Hepatocyte (in vitro differentiated cells): ENCODE measurements around the gene OR7A5. TPM values are rescaled to one million over a fixed set of nuclear protein-coding genes. Genes with fewer than 3 reads are reported as not detected.

ENCODE experiments used
- DNase-seq: peaks from one replicate; pipeline ENCODE4 v3.0.0-alpha.2; 2016; ENCODE audit warnings: low spot score
- H2AFZ ChIP-seq: fragments of 200-600 bp; sonication (generic); 2 replicates; pipeline ENCODE4 v1.6.0; 2016; ENCODE audit warnings: antibody characterized with exemption, mild to moderate bottlenecking
- H3K27ac ChIP-seq: fragments of 200-600 bp; sonication (generic); 2 replicates; pipeline ENCODE4 v1.5.1; 2016; ENCODE audit warnings: mild to moderate bottlenecking
- H3K27me3 ChIP-seq: fragments of 200-600 bp; sonication (generic); 2 replicates; pipeline ENCODE4 v1.6.1; 2016
- H3K36me3 ChIP-seq: fragments of 200-600 bp; sonication (generic); replicated peaks from 2 replicates; pipeline ENCODE4 v1.5.1; 2016; ENCODE audit warnings: low read depth; ENCODE audit not compliant: insufficient read depth
- H3K4me1 ChIP-seq: fragments of 200-600 bp; sonication (generic); 2 replicates; pipeline ENCODE4 v1.5.1; 2016; ENCODE audit warnings: mild to moderate bottlenecking, moderate library complexity; ENCODE audit not compliant: insufficient read depth
- H3K4me2 ChIP-seq: fragments of 200-600 bp; sonication (generic); 2 replicates; pipeline ENCODE4 v1.6.0; 2016
- H3K4me3 ChIP-seq: fragments of 200-600 bp; sonication (generic); 2 replicates; pipeline ENCODE4 v1.5.1; 2016; ENCODE audit warnings: mild to moderate bottlenecking
- H3K79me2 ChIP-seq: fragments of 200-600 bp; sonication (generic); 2 replicates; pipeline ENCODE4 v1.6.0; 2017; ENCODE audit warnings: mild to moderate bottlenecking
- H3K9me2 ChIP-seq: fragments of 200-600 bp; sonication (generic); replicated peaks from 2 replicates; pipeline ENCODE4 v1.6.0; 2017; ENCODE audit warnings: mild to moderate bottlenecking; ENCODE audit not compliant: insufficient read depth
- H3K9me3 ChIP-seq: fragments of 200-600 bp; sonication (generic); 2 replicates; pipeline ENCODE4 v1.5.1; 2016; ENCODE audit warnings: low read depth, mild to moderate bottlenecking
- H4K20me1 ChIP-seq: fragments of 200-600 bp; sonication (generic); 2 replicates; pipeline ENCODE4 v1.6.0; 2016; ENCODE audit warnings: mild to moderate bottlenecking; ENCODE audit not compliant: insufficient read depth, poor library complexity, severe bottlenecking
- EZH2 ChIP-seq: fragments of 200-600 bp; sonication (generic); IDR thresholded peaks from 2 replicates; pipeline ENCODE4 v1.6.1; 2016; ENCODE audit warnings: antibody characterized with exemption, mild to moderate bottlenecking, borderline replicate concordance
- EZH2phosphoT487 ChIP-seq: fragments of 200-600 bp; sonication (generic); IDR thresholded peaks from one replicate; pipeline ENCODE4 v1.6.1; 2018; ENCODE audit warnings: antibody characterized with exemption, mild to moderate bottlenecking, low read depth, moderate library complexity; ENCODE audit not compliant: unreplicated experiment, severe bottlenecking
- WGBS: methylation state at CpG from one replicate; pipeline ENCODE4 v1.1.6; 2016; ENCODE audit warnings: low lambda C conversion rate; ENCODE audit errors: missing lambda C conversion rate; 5-methylcytosine and 5-hydroxymethylcytosine counted together
- polyA plus RNA-seq: library from polyadenylated mRNA; unstranded; fragments of >200 nt; fragmentation: Nextera tagmentation; extraction: Ambion mirVana; gene quantifications from 2 replicates; pipeline ENCODE4 v1.2.1, GENCODE V29; 2016
- total RNA-seq: library from RNA; depleted of rRNA; stranded (reverse); fragments of >200 nt; gene quantifications from 2 replicates; pipeline ENCODE4 v1.2.3, GENCODE V29; 2014
- TF ChIP-seq, protein P1 (sequence below): fragments of 200-600 bp; sonication (generic); IDR thresholded peaks from 2 replicates; pipeline ENCODE4 v1.5.1; 2016; ENCODE audit warnings: antibody characterized with exemption, mild to moderate bottlenecking; ENCODE audit not compliant: poor library complexity

The OR7A5 gene
- total and polyA plus RNA-seq, 2 experiments from 2014 or later, result not detected

DNA sequence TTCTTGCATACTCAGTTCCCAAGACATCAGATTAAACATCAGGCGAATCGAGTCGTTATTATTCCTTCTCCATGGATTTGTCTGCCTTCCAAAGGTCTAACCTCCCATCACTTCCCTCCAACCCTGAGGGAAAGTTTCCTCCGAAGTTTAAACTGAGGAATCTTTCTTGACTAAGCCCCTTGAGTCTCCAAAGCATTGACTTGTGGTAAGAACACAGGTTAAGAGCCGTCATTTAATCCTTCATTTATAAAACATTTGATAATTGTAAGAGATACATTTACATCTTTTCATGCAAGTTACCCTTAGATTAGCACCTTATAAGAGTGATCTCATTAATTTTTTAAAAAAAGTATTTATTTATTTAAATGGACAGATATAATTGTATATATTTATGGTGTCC, 13.8 kb upstream of the OR7A5 start, which contains the start of gene OR7A10:
TSS of gene OR7A10 (minus strand) at position 101 of the 400 bp plus-strand sequence. CDS start 7,045 bp downstream, outside the sequence.
- DNase-seq, result no peak
- Histone ChIP-seq H3K4me2 (no peak within 1 kb of the TSS), H3K9me2 (no peaks in the 10 kb centered on the region), H3K4me3 (no peak within 1 kb of the TSS), H3K79me2 (no peaks in the 10 kb centered on the region), H3K36me3 (no peaks in the 10 kb centered on the region), H3K9me3 (no peaks in the 10 kb centered on the region), H4K20me1 (no peaks in the 10 kb centered on the region), H3K27ac (no peak within 1 kb of the TSS), H3K27me3 (no peaks in the 10 kb centered on the region), H3K4me1 (no peaks in the 10 kb centered on the region), H2AFZ (no peak within 1 kb of the TSS)
- TF ChIP-seq EZH2phosphoT487 (no peak), EZH2 (no peak)
- TF ChIP-seq, protein P1, sequence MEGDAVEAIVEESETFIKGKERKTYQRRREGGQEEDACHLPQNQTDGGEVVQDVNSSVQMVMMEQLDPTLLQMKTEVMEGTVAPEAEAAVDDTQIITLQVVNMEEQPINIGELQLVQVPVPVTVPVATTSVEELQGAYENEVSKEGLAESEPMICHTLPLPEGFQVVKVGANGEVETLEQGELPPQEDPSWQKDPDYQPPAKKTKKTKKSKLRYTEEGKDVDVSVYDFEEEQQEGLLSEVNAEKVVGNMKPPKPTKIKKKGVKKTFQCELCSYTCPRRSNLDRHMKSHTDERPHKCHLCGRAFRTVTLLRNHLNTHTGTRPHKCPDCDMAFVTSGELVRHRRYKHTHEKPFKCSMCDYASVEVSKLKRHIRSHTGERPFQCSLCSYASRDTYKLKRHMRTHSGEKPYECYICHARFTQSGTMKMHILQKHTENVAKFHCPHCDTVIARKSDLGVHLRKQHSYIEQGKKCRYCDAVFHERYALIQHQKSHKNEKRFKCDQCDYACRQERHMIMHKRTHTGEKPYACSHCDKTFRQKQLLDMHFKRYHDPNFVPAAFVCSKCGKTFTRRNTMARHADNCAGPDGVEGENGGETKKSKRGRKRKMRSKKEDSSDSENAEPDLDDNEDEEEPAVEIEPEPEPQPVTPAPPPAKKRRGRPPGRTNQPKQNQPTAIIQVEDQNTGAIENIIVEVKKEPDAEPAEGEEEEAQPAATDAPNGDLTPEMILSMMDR, result no peak
- 70% methylated on average over 5 of the region's 5 CpGs for WGBS

DNA sequence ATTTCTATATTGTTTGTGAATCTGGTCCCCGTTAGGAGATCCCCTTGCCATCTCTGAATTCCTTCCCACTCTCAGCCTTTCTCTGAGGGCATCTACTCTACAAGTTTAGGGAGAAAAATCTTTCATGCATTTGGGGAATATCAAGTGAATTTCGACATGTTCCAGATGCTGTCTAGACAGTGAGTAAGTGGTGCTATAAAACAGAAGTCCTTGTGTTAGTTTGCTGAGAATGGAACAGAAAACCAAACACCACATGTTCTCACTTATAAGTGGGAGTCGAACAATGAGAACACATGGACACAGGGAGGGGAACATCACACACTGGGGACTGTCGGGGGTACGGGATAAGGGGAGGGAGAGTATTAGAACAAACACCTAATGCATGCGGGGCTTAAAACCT, 8.6 kb upstream of the OR7A5 start:
- Histone ChIP-seq H4K20me1 (no peaks in the 10 kb centered on the region), H3K9me2 (no peaks in the 10 kb centered on the region), H2AFZ (no peak overlapping the region), H3K4me2 (no peak overlapping the region), H3K9me3 (no peaks in the 10 kb centered on the region), H3K4me3 (no peak overlapping the region), H3K4me1 (no peaks in the 10 kb centered on the region), H3K79me2 (no peaks in the 10 kb centered on the region), H3K36me3 (no peaks in the 10 kb centered on the region), H3K27me3 (no peaks in the 10 kb centered on the region), H3K27ac (no peak overlapping the region)
- DNase-seq, result no peak
- TF ChIP-seq, protein P1, result no peak
- no peak for TF ChIP-seq EZH2
- no peak for TF ChIP-seq EZH2phosphoT487
- 71% methylated on average over 6 of the region's 6 CpGs for WGBS

DNA sequence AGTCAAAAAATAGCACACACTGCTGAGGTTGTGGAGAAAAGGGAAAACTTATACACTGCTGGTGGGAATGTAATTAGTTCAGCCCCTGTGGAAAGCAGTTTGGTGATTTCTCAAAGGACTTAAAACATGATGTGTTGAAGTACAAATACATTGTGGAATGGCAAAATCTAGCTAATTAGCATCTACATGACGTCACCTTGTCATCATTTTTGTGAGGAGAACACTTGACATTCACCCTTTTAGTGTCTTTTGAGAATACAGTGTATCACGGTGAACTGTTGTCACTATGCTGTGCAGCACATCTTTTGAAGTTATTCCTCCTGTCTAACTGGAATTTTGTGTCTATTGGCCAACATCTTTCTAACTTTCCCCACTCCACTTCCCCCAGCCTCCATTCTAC, 8.2 kb upstream of the OR7A5 start:
- Histone ChIP-seq H3K79me2 (no peaks in the 10 kb centered on the region), H3K9me2 (no peaks in the 10 kb centered on the region), H4K20me1 (no peaks in the 10 kb centered on the region), H3K36me3 (no peaks in the 10 kb centered on the region), H3K27me3 (no peaks in the 10 kb centered on the region), H3K4me3 (no peak overlapping the region), H3K4me2 (no peak overlapping the region), H3K9me3 (no peaks in the 10 kb centered on the region), H2AFZ (no peak overlapping the region), H3K4me1 (no peaks in the 10 kb centered on the region), H3K27ac (no peak overlapping the region)
- 46% methylated on average over 2 of the region's 2 CpGs for WGBS
- TF ChIP-seq EZH2, result no peak
- TF ChIP-seq EZH2phosphoT487, result no peak
- DNase-seq, result no peak

DNA sequence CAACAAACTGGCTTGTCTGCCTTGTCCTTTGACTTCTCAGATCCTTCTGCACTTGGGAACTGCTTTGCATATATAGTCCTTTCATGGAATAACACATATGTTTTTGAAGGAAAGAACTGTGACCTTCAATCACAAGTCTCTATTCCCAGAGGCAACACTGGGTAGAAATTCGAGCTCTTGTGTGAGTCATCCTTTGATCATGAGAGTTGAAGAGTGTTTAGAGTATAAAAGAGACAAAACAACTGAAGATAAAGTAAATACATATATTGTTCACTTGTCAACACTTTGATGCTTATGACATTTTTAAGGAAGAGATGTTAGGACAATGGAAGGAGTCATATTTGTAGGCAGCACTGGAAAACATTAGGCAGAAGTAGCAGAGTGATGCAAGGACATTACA, 5.2 kb upstream of the OR7A5 start:
- no peak for DNase-seq
- 32% methylated on average over 1 of the region's 1 CpG for WGBS
- Histone ChIP-seq H3K27me3 (no peaks in the 10 kb centered on the region), H3K36me3 (no peaks in the 10 kb centered on the region), H2AFZ (no peak overlapping the region), H3K9me2 (no peaks in the 10 kb centered on the region), H3K79me2 (no peaks in the 10 kb centered on the region), H3K4me2 (no peak overlapping the region), H3K4me1 (no peaks in the 10 kb centered on the region), H3K9me3 (no peaks in the 10 kb centered on the region), H4K20me1 (no peaks in the 10 kb centered on the region), H3K27ac (no peak overlapping the region), H3K4me3 (no peak overlapping the region)
- TF ChIP-seq EZH2phosphoT487, result no peak
- no peak for TF ChIP-seq EZH2
- TF ChIP-seq, protein P1, result no peak
